Testis (tissue), 2 donors: Measurements from ENCODE around the gene ARHGAP26.

Experiments
- CTCF ChIP-seq, 3 experiments: fragments of 450-650 bp in 2 of 3; fragments of 200-600 bp in 1 of 3; sonication (generic) in 1 of 3; IDR thresholded peaks; one replicate each; pipeline ENCODE4 v1.5.1; 2016 to 2019; ENCODE audit warnings: antibody characterized with exemption in 3 of 3, mild to moderate bottlenecking in 2 of 3, moderate library complexity in 1 of 3
- POLR2A ChIP-seq: fragments of 450-650 bp; IDR thresholded peaks from one replicate; pipeline ENCODE4 v1.6.1; 2017; ENCODE audit warnings: antibody characterized with exemption, mild to moderate bottlenecking, moderate library complexity

GRCh38 chr5:143231973-143232812 lies 462.0 kb downstream of the ARHGAP26 start:
- TF ChIP-seq POLR2A (no peak), CTCF (IDR thresholded peaks at IDR 0.05) (no peak)
